H1 (cell line): Measurements from ENCODE around the gene AGR2.

Experiments used
- CEBPB ChIP-seq: IDR thresholded peaks from 2 replicates; pipeline ENCODE4 v1.6.1; 2012; ENCODE audit warnings: low read depth, low read length
- CTCF ChIP-seq, 3 experiments: IDR thresholded peaks; 1 replicate in 2 of 3; 2 replicates in 1 of 3; pipeline versions ENCODE4 v1.5.1 to v1.6.1; 2011; ENCODE audit warnings: low read length in 3 of 3, mild to moderate bottlenecking in 3 of 3, inconsistent platforms in 2 of 3, low read depth in 1 of 3, moderate library complexity in 1 of 3; ENCODE audit not compliant: insufficient read depth in 1 of 3; ENCODE audit errors: control extremely low read depth in 1 of 3
- KDM1A ChIP-seq: fragments of 200-600, 300-600 bp; sonication (generic); IDR thresholded peaks from 2 replicates; pipeline ENCODE4 v1.7.1; 2016; ENCODE audit warnings: mild to moderate bottlenecking, low read length, borderline replicate concordance
- RAD21 ChIP-seq, 2 experiments: IDR thresholded peaks in 1 of 2; conservative IDR thresholded peaks in 1 of 2; 2 replicates each; pipeline ENCODE4 v1.6.1; 2011; ENCODE audit warnings: low read depth in 2 of 2, low read length in 2 of 2, improper control_type of control experiment in 1 of 2, inconsistent platforms in 1 of 2, mild to moderate bottlenecking in 1 of 2, moderate library complexity in 1 of 2
- RNF2 ChIP-seq: fragments of 200-900, 300-1000 bp; sonication (generic); IDR thresholded peaks from 2 replicates; pipeline ENCODE4 v1.7.1; 2016; ENCODE audit warnings: borderline replicate concordance, low read depth, mild to moderate bottlenecking, antibody characterized with exemption, low read length; ENCODE audit not compliant: poor library complexity, severe bottlenecking; ENCODE audit errors: missing control alignments
- USF2 ChIP-seq: IDR thresholded peaks from 2 replicates; pipeline ENCODE4 v1.6.1; 2011; ENCODE audit warnings: low read length, improper control_type of control experiment

GRCh38 chr7:16743236-16743635 is 61.6 kb downstream of the AGR2 start:
- no peak for TF ChIP-seq CTCF (IDR thresholded peaks at IDR 0.05; ENCODE audit: control extremely low read depth in 1 of 3, insufficient read depth in 1 of 3, low read depth in 1 of 3, low read length in 3 of 3)
- no peak for TF ChIP-seq KDM1A
- no peak for TF ChIP-seq RNF2
- TF ChIP-seq CEBPB, result no peak
- TF ChIP-seq RAD21 (IDR thresholded peaks at IDR 0.05 in 1 of 2, conservative IDR thresholded peaks at IDR 0.05 in 1 of 2; ENCODE audit: low read depth in 2 of 2, low read length in 2 of 2), result no peak
- no peak for TF ChIP-seq USF2
